Breast epithelium (tissue), 4 donors: Measurements from ENCODE around the gene PROCA1. TPM values are rescaled to one million over a fixed set of nuclear protein-coding genes. Genes with fewer than 3 reads are reported as not detected.

Experiments
- DNase-seq, 2 donors: peaks; one replicate each; pipeline ENCODE4 v3.0.0-alpha.2; 2019; ENCODE audit warnings: low spot score in 2 of 2
- H3K27ac ChIP-seq, 2 donors: fragments of 200-600 bp; sonication (generic) in 1 of 2; one replicate each; pipeline ENCODE4 v1.5.1; 2016 to 2019; ENCODE audit warnings: mild to moderate bottlenecking in 1 of 2
- H3K27me3 ChIP-seq, 2 donors: fragments of 200-600 bp; sonication (generic) in 1 of 2; one replicate each; pipeline versions ENCODE4 v1.5.1 to v1.6.0; 2017 to 2019; ENCODE audit warnings: control low read depth in 1 of 2, mild to moderate bottlenecking in 1 of 2
- H3K36me3 ChIP-seq: fragments of 200-600 bp; one replicate; pipeline ENCODE4 v1.5.1; 2019
- H3K4me1 ChIP-seq, 2 donors: fragments of 200-600 bp; sonication (generic); one replicate each; pipeline ENCODE4 v1.5.1; 2016 to 2019; ENCODE audit warnings: control low read depth in 1 of 2
- H3K4me3 ChIP-seq, 3 donors: fragments of 200-600 bp; sonication (generic); 1 replicate in 2 of 3; 2 replicates in 1 of 3; pipeline ENCODE4 v1.5.1; 2016 to 2019; ENCODE audit warnings: mild to moderate bottlenecking in 3 of 3, moderate library complexity in 2 of 3
- H3K9me3 ChIP-seq, 2 donors: fragments of 200-600 bp; sonication (generic) in 1 of 2; one replicate each; pipeline ENCODE4 v1.5.1; 2016 to 2019; ENCODE audit warnings: control low read depth in 1 of 2
- CTCF ChIP-seq, 3 donors: fragments of 450-650 bp; IDR thresholded peaks; one replicate each; pipeline ENCODE4 v1.5.1; 2016 to 2017; ENCODE audit warnings: antibody characterized with exemption in 3 of 3, mild to moderate bottlenecking in 3 of 3, moderate library complexity in 3 of 3
- POLR2A ChIP-seq: fragments of 450-650 bp; IDR thresholded peaks from one replicate; pipeline ENCODE4 v1.6.1; 2016; ENCODE audit warnings: antibody characterized with exemption, mild to moderate bottlenecking, moderate library complexity
- POLR2AphosphoS5 ChIP-seq, 3 donors: sonication (generic); formaldehyde crosslinking; IDR thresholded peaks; one replicate each; pipeline ENCODE4 v1.6.1; 2017; ENCODE audit warnings: antibody characterized with exemption in 3 of 3
- intact Hi-C: fragments of 100-400 bp; cut with DNase I; formaldehyde crosslinking; loops from one replicate; pipeline ENCODE4 v1.15.1; 2023; ENCODE audit warnings: low total_unique reads
- total RNA-seq, 3 donors: library from RNA; depleted of rRNA; stranded (reverse); fragments of >200 nt; gene quantifications; one replicate each; pipeline ENCODE4 v1.1.0, GENCODE V29; 2016

PROCA1 gene
- total RNA-seq, 3 donors from 2014 or later, result 1.6 to 2.3 (median 1.6) TPM

- no peaks in the 10 kb centered on the region for H3K36me3 ChIP-seq
- H3K9me3 ChIP-seq, result no peaks in the 10 kb centered on the region
- TF ChIP-seq CTCF (IDR thresholded peaks at IDR 0.05) (no peak), POLR2A (no peak), POLR2AphosphoS5 (IDR thresholded peaks at IDR 0.05) (no peak)
- H3K4me3 ChIP-seq, result no peak overlapping the region
- no peak for DNase-seq
- no peaks in the 10 kb centered on the region for H3K4me1 ChIP-seq
- intact Hi-C loops, result no loop called here
- H3K27ac ChIP-seq, result peak overlapping the region; percentile 58 to 69
- no peaks in the 10 kb centered on the region for H3K27me3 ChIP-seq
Observed at GRCh38 chr17:28733346-28733745, 21.7 kb upstream of the PROCA1 start.

GRCh38 chr17:28729950-28730330, 18.3 kb upstream of the PROCA1 start:
- DNase-seq, result no peak
- TF ChIP-seq POLR2AphosphoS5 (IDR thresholded peaks at IDR 0.05), result no peak
- TF ChIP-seq POLR2A, result no peak
- TF ChIP-seq CTCF (IDR thresholded peaks at IDR 0.05), result no peak
- no peaks in the 10 kb centered on the region for H3K9me3 ChIP-seq
- H3K27me3 ChIP-seq, result no peaks in the 10 kb centered on the region
- H3K4me3 ChIP-seq, result no peak overlapping the region
- H3K36me3 ChIP-seq, result no peaks in the 10 kb centered on the region
- H3K27ac ChIP-seq, result peak overlapping the region; percentile 99
- intact Hi-C loops, result no loop called here
- H3K4me1 ChIP-seq, result peaks cover 3 to 12% of the 10 kb centered on the region in 2 donors

- intact Hi-C loops, result no loop called here
- Histone ChIP-seq H3K27ac (peak within 1 kb of the TSS; percentile 99), H3K9me3 (no peaks in the 10 kb centered on the region), H3K4me1 (peaks cover 3 to 12% of the 10 kb centered on the region in 2 donors), H3K4me3 (peak within 1 kb of the TSS; percentile 74 to 83 (median 77)), H3K36me3 (no peaks in the 10 kb centered on the region), H3K27me3 (no peaks in the 10 kb centered on the region)
- DNase-seq, result peak; percentile 98 to 99
- TF ChIP-seq POLR2AphosphoS5 (IDR thresholded peaks at IDR 0.05), result peak; percentile 29 to 75 (median 75)
- TF ChIP-seq POLR2A, result peak; percentile 72
- TF ChIP-seq CTCF (IDR thresholded peaks at IDR 0.05), result peak in 1 of 3 donors; percentile 8
Observed at GRCh38 chr17:28728364-28729200, 16.9 kb upstream of the PROCA1 start, which contains the start of gene NEK8. Gene NEK8 (plus strand): TSS chr17:28728788. CDS start chr17:28728814, 26 bp downstream.

- H3K4me1 ChIP-seq, result peaks cover 3 to 12% of the 10 kb centered on the region in 2 donors
- DNase-seq, result peak; percentile 94 to 96
- intact Hi-C loops, result no loop called here
Observed at GRCh38 chr17:28726627-28727491, 15.2 kb upstream of the PROCA1 start.

More at GRCh38 chr17:28726627-28727491, 15.2 kb upstream of the PROCA1 start:
- Histone ChIP-seq H3K27me3 (no peaks in the 10 kb centered on the region), H3K36me3 (no peaks in the 10 kb centered on the region), H3K4me3 (peak overlapping the region; percentile 74 to 83 (median 77)), H3K9me3 (no peaks in the 10 kb centered on the region), H3K27ac (peak overlapping the region; percentile 99)
- TF ChIP-seq CTCF (IDR thresholded peaks at IDR 0.05) (peak; percentile 99 to 100 (median 100)), POLR2A (no peak), POLR2AphosphoS5 (IDR thresholded peaks at IDR 0.05) (peak; percentile 64 to 85 (median 78))
